OCI-M1 (cell line): Measurements from ENCODE around the gene SFTPD.
A peak's percentile ranks its signal among the peaks of the same experiment; 100 is the strongest.
"Not testable (repeated sequence)": the region's sequence is repeated elsewhere in the genome, so short reads cannot be mapped to it uniquely, and the experiment has no call there.

Experiments used
- DNase-seq: peaks from one replicate; lab custom pipeline; 2025; lab: John Stamatoyannopoulos, UW

Gene SFTPD

DNA sequence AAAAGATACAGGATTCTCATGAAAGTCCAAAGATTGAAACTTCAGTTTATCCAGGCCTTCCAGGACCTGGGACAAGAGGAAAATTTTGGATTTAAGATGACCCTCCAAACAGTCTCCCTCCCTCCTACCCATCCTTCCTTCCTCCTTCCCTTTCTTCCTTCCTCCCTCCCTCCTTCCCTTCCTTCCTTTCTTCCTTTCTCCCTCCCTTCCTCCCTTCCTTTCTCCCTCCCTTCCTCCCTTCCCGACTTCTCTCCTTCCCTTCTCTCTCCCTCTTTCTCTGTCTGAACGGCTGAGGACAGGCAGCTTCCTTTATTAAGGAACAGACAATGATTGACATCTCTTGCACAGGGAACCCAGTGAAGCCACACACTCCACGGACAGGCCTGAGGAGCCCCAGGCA, 23.3 kb downstream of the SFTPD start:
- no peak for DNase-seq

DNA sequence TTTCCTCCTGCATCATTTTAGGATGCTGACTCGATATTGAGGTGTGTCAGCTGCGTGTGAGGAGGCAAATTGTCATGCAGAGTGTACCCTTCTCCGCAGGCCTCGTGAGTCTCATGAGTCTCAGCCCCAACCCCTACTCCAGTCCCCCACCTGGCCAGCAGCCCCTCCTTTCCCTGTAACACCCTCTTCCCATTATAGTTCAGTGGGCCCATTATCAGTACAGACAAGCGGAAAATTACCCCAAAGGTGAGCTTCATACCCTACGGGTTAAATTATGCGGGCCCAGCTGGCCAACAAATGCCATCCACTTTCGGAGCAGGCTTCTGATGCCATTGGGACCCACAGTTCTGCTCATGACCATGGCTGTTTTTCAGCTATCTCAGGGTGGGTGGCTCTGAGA, 25.2 kb downstream of the SFTPD start:
- no peak for DNase-seq

DNA sequence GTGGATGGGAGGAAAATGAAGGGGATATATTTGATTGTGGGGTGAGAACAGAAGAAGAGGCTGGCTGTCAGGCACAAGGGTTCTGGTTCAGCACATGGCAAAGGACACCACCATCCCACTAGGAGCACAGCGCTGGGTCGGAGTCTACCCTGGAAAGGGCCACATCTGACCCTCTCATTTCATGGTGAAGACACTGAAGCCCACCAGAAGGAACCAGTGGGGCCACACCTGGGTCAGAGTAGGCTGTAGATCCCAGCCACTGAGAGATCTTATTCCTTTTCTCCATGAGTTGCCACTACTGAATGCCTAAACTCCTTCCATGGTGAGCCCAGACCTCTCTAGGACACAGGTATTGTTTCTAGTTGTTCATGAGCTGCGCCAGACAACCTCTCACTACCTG, 25.8 kb downstream of the SFTPD start:
- DNase-seq = no peak

DNA sequence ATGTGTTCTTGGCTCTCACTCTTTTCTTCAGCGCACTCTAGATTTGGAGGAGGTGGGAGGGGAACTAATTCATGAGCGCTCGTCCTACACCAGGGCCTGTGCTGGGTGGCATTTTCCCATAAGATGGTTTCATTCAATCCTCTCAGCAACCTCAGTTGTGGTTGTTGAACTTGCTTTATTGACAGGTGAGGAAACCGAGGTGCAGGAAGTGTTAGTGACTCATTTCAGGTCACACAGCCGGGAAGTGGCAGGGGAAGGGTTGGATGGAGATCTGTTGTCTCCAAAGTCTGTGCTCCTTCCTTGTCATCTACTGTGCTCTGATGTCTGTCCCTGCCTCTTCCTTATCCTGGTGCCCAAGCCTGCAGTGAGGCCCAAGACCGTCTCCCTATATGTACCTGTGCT, 26.9 kb downstream of the SFTPD start:
- DNase-seq = not testable (repeated sequence)

DNA sequence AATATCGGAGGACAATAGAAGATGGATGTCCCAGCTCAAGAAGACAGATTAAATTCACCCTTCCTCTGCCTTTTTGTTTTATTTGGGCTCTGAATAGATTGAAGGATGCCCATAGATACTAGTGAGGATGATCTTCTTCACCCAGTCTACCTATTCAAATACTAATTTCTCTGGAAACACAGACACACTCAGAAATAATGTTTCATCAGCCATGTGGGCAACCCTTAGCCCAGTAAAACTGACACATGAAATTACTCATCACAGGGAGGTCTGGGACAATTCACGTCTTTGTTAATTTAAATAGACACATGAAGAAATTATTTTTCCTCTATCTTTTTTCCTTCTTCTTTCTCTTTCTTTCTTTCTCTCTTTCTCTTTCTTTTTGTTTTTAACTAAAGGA, 33.1 kb downstream of the SFTPD start:
- not testable (repeated sequence) for DNase-seq

DNA sequence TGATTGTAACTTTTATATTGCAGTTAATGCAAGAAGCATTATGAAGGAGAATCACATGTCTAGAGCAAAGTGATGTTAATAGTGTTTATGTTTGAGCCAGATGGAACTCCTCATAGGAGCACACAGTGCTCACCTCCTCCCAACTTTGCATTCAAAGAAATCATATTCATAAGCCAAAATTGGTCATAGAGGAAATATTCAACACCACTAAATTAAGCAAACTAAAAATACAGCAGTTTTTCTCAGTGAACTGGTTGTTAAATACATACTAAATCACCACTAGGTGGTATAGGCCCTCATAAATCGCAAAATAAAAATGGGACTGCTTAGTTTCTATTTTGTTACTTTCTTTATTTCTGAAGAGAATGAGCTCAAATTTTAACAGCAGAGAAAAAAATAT, 34.4 kb downstream of the SFTPD start:
- peak; percentile 56 for DNase-seq

DNA sequence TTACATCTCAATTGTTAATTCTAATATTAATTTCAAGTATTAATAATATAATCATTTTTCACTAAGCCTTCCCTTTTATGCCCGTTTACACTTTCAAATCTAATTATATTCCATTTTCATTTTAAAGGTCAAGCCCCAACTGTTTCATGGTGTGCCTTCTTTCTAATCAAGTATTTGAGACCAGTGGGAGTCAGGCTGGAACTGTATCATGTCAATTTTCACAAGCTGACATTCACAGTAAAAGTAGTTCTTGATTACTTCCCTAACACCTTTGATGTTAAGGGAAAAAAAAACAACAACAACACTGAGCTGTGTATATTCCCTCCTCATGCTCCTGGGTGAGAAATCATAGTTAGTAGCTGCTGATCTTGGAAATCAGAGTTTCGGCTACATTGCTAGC, 38.1 kb downstream of the SFTPD start:
- peak; percentile 70 for DNase-seq

DNA sequence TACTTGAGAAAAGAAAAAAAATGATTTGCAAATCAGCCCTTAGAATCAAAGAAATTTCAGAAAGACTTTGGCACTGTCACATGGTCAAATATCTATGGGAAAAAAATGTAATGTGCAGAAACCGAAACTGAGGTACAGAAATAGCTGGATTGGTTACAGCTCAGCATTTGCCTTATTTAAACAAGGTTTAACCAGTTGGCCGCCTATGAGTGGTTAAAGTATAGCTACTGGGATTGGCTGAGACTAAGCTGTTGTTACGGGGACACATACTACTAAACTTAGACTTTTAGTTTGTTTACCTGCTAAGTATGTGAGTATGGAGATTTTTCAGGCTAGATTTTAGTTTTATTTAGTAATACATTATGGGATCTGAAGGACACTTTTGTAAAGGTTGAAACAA, 38.6 kb downstream of the SFTPD start:
- DNase-seq = peak; percentile 94

DNA sequence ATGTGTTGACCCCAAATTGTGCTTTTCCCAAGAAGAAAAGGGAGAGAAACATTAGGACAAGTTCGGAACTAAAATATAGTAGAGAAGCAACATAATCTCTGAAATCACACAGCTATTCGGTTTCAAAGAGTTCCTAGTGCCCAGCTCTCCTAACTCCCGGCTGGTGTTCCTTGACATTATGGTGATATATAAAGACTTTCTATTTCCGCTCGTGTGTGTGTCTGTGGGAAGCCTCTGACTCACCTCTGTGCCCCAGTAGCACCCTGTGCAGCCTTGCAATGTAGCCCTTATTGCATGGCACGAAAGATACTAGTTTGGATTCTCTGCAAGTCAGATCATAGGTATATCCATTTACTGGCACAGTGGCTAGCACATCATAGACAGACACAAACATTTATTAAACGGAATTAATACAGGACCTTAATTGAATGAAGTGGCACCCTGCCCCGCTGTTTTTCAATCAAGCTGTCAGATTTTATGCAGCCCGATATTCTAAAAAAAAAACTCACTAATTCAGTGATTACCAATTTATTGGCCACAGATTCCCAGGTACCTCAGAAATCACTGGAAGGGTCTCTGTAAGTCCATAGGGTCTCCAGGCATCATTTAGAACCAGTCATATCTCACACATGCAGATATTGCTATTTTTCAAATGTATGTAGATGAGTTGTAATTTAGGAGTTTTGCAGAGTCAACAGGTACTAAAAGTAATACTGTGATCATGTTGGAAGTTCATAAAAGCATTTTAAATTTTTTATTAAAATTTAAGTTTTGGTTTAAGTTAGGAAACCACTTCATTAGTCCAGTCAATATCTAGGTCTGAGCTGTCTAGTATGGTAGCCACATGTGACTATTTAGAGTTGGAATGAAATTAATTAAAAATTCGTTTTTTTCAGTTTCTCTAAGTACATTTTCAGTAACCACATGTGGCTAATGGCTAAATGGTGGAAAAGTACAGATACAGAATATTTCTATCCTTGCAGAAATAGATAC, 43.3 kb downstream of the SFTPD start:
- peak; percentile 61 for DNase-seq

DNA sequence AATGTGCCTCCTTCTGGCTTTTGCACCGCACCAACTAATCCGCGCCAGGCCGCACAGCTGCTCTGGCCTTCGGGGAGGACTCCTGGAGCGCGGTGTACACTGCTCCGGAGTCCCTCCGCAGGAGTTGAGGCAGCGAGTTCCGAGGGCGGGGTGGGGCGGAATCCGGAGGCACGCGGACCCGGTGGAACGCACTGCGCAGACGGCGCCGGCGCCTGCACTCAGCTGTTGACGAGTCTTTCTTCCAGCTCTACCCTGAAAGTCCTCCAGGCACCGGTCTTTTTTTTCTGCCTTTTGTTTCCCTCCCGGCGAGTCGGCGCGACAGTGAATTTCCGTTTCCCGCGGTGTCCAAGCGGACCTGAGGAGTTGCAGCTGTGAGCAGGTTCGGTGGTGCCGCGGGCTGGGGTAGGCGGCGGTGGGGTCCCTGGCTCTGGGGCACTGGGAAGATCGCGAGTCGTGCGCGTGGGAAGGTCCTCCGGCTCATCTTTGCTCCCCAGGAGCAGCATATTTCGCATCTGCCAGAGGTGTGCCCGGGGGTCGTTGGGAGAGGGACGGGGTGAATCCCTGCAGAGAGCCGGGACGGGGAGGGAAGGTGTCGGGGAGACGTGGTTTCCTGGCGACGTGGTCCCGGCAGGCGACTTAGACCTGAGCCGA, 44.1 kb downstream of the SFTPD start:
- DNase-seq = peak; percentile 87

DNA sequence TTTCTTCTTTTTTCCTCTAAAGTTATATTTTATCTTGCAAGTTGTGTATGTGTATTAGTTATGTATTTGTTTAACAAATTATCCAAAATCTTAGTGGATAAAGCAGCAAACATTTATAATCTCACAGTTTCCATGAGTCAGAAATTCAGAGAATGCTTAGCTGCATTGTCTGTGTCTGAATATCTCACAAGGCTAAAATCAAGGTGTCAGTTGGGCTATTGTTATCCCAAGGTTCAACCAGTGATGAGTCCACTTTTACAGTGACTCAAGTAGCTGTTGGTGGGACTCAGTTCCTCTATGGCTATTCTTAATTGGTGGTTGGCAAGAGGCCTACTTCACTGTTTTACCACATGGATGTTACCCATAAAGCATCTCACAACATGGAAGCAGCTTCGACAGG, 47.3 kb downstream of the SFTPD start:
- DNase-seq = not testable (repeated sequence)

DNA sequence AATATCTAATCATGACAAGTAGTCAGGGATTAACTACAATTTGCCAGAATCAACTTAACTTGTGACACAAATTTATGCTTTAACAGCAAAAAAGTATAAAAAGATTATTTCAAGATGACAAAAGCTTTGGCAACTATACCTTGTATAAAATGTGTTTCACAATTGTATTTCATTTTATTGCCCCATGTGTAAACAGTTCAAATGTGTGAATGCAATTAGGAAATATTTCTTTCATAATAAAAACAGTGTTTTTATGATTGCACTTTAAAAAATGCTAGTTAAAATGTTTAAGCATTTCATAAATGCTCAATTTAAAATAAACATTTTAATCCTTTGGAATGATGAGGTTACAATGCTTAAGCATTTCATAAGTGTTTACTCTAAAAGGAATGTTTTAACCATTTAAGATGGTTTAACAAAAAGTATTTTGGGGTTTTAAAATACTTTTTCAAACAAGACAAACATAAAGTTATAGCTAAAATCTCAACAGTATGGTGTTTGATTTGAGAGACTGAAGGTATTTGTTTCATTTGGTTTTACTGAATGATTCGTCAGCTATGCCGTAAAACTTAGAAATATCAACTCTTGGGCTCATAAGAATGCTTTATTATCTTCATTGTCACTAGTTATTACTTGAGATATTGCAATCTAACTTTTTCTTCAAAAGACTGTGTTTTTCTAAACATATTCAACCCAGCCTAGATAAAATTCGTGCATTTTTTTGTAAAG, 50.1 kb downstream of the SFTPD start:
- no peak for DNase-seq

DNA sequence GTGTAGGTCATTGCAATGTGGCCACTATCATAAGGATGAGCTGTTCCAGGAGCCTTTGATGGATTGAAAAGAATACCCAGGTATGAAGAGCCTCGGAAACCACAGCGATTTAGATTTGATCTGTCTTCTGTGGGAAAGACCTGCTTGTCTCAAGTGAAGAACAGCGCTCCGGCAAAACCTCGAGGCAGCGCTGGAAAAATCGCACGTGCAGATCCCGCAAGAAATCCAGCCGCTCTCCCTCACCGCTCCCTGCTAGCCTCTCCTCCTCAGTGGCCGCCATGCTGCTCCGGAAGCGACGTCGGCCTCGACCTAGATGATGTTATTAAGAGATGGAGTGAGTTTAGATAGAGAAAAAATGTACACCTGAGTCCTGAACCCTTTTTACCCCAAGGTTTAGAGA, 56.0 kb downstream of the SFTPD start:
- not testable (repeated sequence) for DNase-seq

DNA sequence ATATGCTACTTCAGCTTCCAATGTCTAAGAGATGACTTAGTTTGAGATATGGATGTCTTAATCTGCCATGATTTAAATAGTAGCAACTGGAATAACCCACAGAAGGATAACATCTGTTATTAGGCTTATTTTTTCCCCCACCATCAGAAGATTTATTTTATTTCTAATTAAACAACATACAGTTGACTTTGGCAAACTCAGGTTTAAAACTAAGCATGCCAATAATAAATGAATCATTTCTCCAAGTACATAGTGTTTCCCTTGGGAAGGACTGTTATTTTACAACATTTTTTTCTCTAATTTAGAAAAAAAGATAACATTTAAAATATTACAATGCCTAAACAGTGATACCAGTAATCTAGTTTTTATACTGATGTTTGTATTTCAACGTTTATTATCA, 58.4 kb downstream of the SFTPD start:
- no peak for DNase-seq

DNA sequence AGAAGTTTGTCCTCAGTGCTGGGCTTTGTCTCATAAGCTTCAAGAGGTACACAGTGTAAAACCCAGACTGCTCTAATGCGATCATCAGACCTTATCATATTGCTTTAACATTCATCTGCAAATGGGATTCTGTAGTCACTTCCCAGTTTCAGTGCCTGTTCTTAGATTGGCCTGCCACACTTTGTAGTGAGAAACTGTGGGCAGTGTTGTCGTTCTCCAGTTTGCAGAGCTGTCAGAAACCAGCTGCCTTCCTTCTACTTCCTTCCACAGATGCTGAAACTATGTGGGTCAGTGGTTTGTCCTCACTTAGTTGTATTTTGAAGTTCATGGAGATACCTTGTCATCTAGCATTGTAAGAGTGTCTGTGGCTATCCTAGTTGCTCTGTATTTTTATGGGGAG, 59.9 kb downstream of the SFTPD start:
- peak; percentile 35 for DNase-seq
